Suprapubic skin (tissue), 4 donors: ENCODE data around the gene MTSS2. TPM values are rescaled to one million over a fixed set of nuclear protein-coding genes. Genes with fewer than 3 reads are reported as not detected.
A peak's percentile ranks its signal among the peaks of the same experiment; 100 is the strongest.

Experiments
- DNase-seq, 2 donors: peaks; one replicate each; pipeline ENCODE4 v3.0.0-alpha.2; 2019; ENCODE audit warnings: low spot score in 2 of 2
- H3K27ac ChIP-seq: fragments of 200-600 bp; sonication (generic); one replicate; pipeline ENCODE4 v1.5.1; 2019
- H3K27me3 ChIP-seq: fragments of 200-600 bp; sonication (generic); one replicate; pipeline ENCODE4 v1.5.1; 2019
- H3K36me3 ChIP-seq: fragments of 200-600 bp; sonication (generic); one replicate; pipeline ENCODE4 v1.5.1; 2019
- H3K4me1 ChIP-seq: fragments of 200-600 bp; sonication (generic); one replicate; pipeline ENCODE4 v1.5.1; 2019
- H3K4me3 ChIP-seq: fragments of 200-600 bp; sonication (generic); one replicate; pipeline ENCODE4 v1.5.1; 2019; ENCODE audit warnings: mild to moderate bottlenecking
- H3K9me3 ChIP-seq: fragments of 200-600 bp; sonication (generic); one replicate; pipeline ENCODE4 v1.5.1; 2019
- EP300 ChIP-seq: sonication (generic); formaldehyde crosslinking; IDR thresholded peaks from one replicate; pipeline ENCODE4 v1.6.1; 2017; ENCODE audit warnings: antibody characterized with exemption
- POLR2A ChIP-seq, 2 donors: fragments of 450-650 bp; IDR thresholded peaks; one replicate each; pipeline ENCODE4 v1.6.1; 2017; ENCODE audit warnings: antibody characterized with exemption in 2 of 2, mild to moderate bottlenecking in 2 of 2, moderate library complexity in 2 of 2
- POLR2AphosphoS5 ChIP-seq, 3 donors: sonication (generic); formaldehyde crosslinking; IDR thresholded peaks; one replicate each; pipeline ENCODE4 v1.6.1; 2017; ENCODE audit warnings: antibody characterized with exemption in 3 of 3
- WGBS: methylation state at CpG from one replicate; pipeline ENCODE4 v1.1.5; 2018; 5-methylcytosine and 5-hydroxymethylcytosine counted together
- total RNA-seq, 4 donors: library from RNA; depleted of rRNA; stranded (reverse); fragments of >200 nt; gene quantifications; one replicate each; pipeline ENCODE4 v1.1.0, GENCODE V29; 2016
- TF ChIP-seq, protein P1 (sequence below), 2 donors: fragments of 200-600 bp in 1 of 2; fragments of 450-650 bp in 1 of 2; sonication (generic) in 1 of 2; IDR thresholded peaks; one replicate each; pipeline ENCODE4 v1.5.1; 2016 to 2019; ENCODE audit warnings: antibody characterized with exemption in 2 of 2, mild to moderate bottlenecking in 1 of 2, moderate library complexity in 1 of 2

Gene MTSS2
- total RNA-seq, 4 donors from 2014 or later = 30.1 to 58.7 (median 42.6) TPM

DNA sequence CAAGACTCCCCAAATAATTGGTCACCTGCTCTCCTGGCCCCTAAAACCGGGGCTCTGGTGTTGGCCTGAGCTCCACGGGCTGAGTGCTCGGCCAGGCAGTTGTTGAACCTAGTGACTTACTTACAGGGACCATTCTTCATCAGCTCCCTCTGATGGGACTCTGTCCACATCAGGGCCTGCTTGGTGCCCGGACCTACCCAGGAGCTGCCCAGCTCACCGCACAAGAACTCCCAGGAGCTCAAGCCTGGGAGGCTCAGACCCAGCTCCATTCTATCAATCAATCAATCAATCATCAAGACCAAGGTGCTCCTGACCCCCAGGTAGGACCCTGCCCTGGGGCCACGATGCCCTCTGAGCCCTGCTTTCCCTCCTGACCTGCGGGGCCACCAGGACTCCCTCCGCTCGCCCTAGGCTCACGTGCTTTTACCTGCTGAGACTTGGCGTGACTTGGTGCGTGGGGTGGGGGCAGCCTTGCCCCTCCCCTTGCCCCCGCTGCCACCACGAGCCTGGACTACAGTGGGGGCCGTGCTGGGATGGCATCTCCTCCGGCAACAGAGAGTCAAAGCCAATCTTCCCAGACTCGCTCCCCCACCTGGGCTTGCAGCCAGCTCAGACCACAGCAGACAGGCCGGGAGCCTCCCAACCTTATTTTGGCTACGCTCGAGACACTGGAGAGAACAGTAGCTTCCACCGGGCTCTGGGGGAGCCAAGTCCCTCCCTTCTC lies 23.8 kb downstream of the MTSS2 start:
- Histone ChIP-seq H3K4me3 (no peak overlapping the region), H3K9me3 (no peaks in the 10 kb centered on the region), H3K27ac (no peak overlapping the region), H3K27me3 (no peaks in the 10 kb centered on the region), H3K4me1 (peaks cover 3% of the 10 kb centered on the region), H3K36me3 (peaks cover 52% of the 10 kb centered on the region)
- DNase-seq = no peak
- TF ChIP-seq, protein P1, sequence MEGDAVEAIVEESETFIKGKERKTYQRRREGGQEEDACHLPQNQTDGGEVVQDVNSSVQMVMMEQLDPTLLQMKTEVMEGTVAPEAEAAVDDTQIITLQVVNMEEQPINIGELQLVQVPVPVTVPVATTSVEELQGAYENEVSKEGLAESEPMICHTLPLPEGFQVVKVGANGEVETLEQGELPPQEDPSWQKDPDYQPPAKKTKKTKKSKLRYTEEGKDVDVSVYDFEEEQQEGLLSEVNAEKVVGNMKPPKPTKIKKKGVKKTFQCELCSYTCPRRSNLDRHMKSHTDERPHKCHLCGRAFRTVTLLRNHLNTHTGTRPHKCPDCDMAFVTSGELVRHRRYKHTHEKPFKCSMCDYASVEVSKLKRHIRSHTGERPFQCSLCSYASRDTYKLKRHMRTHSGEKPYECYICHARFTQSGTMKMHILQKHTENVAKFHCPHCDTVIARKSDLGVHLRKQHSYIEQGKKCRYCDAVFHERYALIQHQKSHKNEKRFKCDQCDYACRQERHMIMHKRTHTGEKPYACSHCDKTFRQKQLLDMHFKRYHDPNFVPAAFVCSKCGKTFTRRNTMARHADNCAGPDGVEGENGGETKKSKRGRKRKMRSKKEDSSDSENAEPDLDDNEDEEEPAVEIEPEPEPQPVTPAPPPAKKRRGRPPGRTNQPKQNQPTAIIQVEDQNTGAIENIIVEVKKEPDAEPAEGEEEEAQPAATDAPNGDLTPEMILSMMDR (IDR thresholded peaks at IDR 0.05) = no peak
- TF ChIP-seq POLR2A (IDR thresholded peaks at IDR 0.05) (no peak), POLR2AphosphoS5 (IDR thresholded peaks at IDR 0.05) (no peak), EP300 (no peak)
- 47% methylated on average over 11 of the region's 21 CpGs for WGBS

DNA sequence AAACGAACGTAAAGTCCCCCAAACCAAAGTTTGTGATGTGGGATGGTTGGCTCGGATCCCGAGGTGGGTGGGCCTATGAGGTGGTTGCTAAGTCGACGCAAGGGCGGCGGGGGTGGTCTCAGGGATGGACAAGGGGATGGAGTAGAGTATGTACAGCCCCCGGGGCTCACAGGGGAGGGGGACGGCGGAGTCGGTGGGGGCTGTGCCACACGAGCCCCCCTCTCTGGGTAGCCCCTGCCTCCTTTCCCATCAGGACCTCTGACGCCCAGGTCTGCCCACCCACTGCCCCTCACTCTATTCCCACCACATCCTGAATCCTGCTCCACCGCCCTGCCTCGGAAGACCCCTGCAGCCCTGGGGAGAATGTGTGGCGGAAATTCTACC lies 24.3 kb downstream of the MTSS2 start:
- DNase-seq = peak in 1 of 2 donors; percentile 80
- H3K27me3 ChIP-seq = no peaks in the 10 kb centered on the region
- H3K4me3 ChIP-seq = no peak overlapping the region
- TF ChIP-seq, protein P1 (IDR thresholded peaks at IDR 0.05) = no peak
- no peak for TF ChIP-seq EP300
- TF ChIP-seq POLR2A (IDR thresholded peaks at IDR 0.05) = no peak
- TF ChIP-seq POLR2AphosphoS5 (IDR thresholded peaks at IDR 0.05) = no peak
- 76% methylated on average over 17 of the region's 17 CpGs for WGBS
- peaks cover 46% of the 10 kb centered on the region for H3K36me3 ChIP-seq
- H3K9me3 ChIP-seq = no peaks in the 10 kb centered on the region
- peaks cover 3% of the 10 kb centered on the region for H3K4me1 ChIP-seq
- H3K27ac ChIP-seq = no peak overlapping the region

DNA sequence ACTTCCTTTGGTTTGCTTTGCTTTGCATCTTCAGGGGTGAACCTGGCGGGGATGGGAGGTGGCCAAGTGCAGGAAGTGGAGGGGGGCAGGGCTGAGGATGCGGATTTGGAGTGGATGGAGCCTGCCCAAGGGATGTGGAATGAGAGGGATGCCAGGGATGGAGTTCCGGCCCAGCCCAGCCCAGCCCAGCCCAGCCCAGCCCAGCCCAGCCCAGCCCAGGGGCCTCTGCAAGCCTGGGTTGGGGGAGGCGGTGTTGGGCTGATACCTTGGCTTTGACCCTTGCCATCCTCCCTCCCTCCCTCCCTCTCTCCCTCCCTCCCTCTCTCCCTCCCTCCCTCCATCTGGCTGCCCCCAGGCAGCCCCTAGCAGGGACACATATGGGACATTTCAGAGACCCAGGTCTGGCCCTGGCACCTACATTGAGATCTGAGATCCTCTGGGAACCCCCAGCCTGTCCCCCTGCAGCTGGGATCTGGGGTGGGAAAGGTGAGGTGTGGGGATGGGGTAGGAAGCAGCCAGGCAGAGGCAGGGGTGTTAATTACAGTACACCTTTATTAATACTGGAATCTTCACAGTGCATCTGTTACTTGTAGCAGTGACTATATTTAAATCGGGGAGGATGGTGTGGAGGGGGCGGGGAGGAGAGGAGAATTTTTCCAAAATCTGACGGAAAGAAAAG lies 25.0 kb downstream of the MTSS2 start:
- peaks cover 44% of the 10 kb centered on the region for H3K36me3 ChIP-seq
- TF ChIP-seq POLR2AphosphoS5 (IDR thresholded peaks at IDR 0.05) (no peak), POLR2A (IDR thresholded peaks at IDR 0.05) (no peak), EP300 (no peak)
- TF ChIP-seq, protein P1 (IDR thresholded peaks at IDR 0.05) = no peak
- no peaks in the 10 kb centered on the region for H3K27me3 ChIP-seq
- 49% methylated on average over 6 of the region's 7 CpGs for WGBS
- H3K9me3 ChIP-seq = no peaks in the 10 kb centered on the region
- H3K4me1 ChIP-seq = peaks cover 3% of the 10 kb centered on the region
- no peak overlapping the region for H3K4me3 ChIP-seq
- no peak overlapping the region for H3K27ac ChIP-seq
- no peak for DNase-seq

DNA sequence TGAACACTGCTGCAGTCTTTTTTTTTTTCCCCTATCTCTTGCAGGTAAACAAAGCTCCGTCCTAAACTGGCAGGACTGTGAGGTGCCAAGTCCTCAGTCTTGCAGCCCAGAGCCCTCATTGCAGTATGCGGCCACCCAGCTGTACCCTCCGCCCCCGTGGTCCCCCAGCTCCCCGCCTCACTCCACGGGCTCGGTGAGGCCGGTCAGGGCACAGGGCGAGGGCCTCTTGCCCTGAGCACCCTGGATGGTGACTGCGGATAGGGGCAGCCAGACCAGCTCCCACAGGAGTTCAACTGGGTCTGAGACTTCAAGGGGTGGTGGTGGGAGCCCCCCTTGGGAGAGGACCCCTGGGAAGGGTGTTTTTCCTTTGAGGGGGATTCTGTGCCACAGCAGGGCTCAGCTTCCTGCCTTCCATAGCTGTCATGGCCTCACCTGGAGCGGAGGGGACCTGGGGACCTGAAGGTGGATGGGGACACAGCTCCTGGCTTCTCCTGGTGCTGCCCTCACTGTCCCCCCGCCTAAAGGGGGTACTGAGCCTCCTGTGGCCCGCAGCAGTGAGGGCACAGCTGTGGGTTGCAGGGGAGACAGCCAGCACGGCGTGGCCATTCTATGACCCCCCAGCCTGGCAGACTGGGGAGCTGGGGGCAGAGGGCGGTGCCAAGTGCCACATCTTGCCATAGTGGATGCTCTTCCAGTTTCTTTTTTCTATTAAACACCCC lies 25.7 kb downstream of the MTSS2 start:
- Histone ChIP-seq H3K27me3 (no peaks in the 10 kb centered on the region), H3K4me1 (peaks cover 3% of the 10 kb centered on the region), H3K36me3 (peaks cover 37% of the 10 kb centered on the region), H3K9me3 (no peaks in the 10 kb centered on the region), H3K27ac (no peak overlapping the region), H3K4me3 (no peak overlapping the region)
- DNase-seq = no peak
- TF ChIP-seq EP300 = no peak
- TF ChIP-seq POLR2A (IDR thresholded peaks at IDR 0.05) = no peak
- no peak for TF ChIP-seq POLR2AphosphoS5 (IDR thresholded peaks at IDR 0.05)
- TF ChIP-seq, protein P1 (IDR thresholded peaks at IDR 0.05) = no peak
- 72% methylated on average over 8 of the region's 16 CpGs for WGBS

DNA sequence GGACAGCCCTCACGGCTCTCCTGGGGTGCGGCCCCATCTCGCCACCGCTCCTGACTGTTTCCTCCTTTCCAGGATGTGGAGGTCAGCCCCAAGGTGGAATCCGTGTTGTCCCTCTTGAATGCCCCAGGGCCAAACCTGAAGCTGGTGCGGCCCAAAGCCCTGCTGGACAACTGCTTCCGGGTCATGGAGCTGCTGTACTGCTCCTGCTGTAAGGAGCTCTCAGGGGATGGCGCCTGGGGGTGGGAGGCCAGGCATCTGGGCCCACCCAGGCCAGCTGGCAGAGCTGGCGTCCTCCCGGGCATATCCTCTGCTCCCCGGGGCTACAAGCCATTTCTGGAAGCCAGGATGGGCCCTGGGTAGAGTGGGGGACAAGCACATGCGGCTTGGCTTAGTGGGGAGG lies 26.3 kb downstream of the MTSS2 start:
- Histone ChIP-seq H3K36me3 (peaks cover 31% of the 10 kb centered on the region), H3K27me3 (no peaks in the 10 kb centered on the region), H3K27ac (no peak overlapping the region), H3K4me1 (peaks cover 3% of the 10 kb centered on the region), H3K4me3 (no peak overlapping the region), H3K9me3 (no peaks in the 10 kb centered on the region)
- 96% methylated on average over 9 of the region's 12 CpGs for WGBS
- no peak for DNase-seq
- TF ChIP-seq EP300 (no peak), POLR2AphosphoS5 (IDR thresholded peaks at IDR 0.05) (no peak), POLR2A (IDR thresholded peaks at IDR 0.05) (no peak)
- TF ChIP-seq, protein P1 (IDR thresholded peaks at IDR 0.05) = no peak
